Measurements from ENCODE around the gene STAT4.

Gene STAT4

DNA sequence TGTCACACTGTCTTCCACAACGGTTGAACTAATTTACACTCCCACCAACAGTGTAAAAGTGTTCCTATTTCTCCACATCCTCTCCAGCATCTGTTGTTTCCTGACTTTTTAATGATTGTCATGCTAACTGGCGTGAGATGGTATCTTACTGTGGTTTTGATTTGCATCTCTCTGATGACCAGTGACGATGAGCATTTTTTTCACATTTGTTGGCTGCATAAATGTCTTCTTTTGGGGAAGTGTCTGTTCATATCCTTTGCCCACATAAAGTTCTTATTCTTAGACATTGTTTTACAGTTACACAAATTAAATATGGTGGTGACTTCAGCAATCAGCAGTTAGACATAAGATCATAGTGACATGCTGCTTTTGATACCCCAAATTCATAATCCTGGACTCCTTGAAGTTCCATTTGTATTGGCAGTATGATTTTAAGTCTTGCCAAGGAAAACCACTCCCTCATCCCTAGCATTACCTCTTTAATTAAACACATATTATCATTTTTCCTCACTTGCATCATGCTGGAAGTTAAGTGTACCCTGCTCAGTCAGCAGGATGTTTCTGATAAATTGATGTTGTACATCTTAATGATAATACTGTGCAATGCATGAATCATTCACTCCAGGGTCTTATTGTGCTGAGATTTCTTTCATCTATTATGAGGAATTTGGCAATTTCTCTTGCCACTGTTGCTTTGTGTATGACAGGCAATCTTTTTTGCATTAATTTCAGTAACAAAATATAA, 69.2 kb downstream of the STAT4 start:
- DNase-seq = no peak

GRCh38 chr2:191078165-191078867, 72.5 kb downstream of the STAT4 start:
- DNase-seq = no peak

GRCh38 chr2:191070276-191070675, 80.5 kb downstream of the STAT4 start:
- no peak for DNase-seq

DNA sequence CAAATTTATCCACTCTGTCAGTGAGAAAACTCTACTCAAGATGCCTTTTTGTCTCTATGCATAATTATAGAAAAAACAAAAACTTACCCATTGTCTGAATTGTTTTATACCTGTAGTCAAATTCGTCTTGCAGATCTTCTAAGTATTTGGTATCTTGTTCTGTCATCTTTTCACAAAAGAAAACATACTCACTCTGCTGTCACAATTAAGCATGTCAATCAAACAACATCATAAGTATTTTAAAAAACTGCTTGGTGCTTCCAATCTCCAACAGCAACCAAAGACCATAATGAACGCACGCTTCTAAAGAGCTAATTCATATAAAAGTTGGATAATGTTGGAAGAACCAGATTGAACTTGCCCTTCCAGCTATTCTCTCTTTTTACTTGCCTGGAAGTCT, 81.2 kb downstream of the STAT4 start:
- no peak for DNase-seq

DNA sequence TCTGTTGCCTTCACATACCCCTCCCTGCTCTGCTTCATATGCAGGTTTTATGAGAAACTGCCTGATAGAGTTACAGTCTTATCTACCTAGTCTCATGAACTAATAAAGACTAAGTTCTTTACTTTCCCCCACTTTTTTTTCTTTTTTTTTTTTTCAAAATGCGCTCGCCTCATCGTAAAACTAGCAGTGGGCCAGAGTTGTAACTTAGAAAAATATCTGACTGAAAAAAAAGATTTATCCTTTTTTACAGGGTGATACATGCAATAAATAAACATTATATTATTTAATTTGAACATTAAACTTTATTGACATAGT, 83.9 kb downstream of the STAT4 start:
- DNase-seq = no peak

GRCh38 chr2:191066197-191066918, 84.4 kb downstream of the STAT4 start:
- no peak for DNase-seq

DNA sequence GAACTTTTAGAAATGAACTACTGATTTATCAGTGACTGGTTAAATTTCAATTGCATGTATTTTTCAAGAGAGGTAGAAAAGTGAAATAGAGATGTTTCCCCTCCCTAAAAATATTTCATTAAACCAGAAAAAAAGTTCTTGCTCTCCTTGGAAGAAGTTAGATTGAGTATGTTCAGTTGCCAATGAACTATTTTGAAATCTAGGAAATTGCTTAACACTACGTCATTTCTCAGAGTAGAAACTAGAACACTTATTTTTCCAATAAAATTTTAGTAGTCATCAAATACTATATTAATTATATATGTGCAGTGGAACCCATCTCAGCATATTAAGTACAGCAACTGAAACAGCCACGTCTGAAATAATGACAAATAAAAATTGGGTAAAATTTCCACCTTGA, 85.0 kb downstream of the STAT4 start:
- peak; percentile 87 for DNase-seq

GRCh38 chr2:191064590-191064989, 86.2 kb downstream of the STAT4 start:
- no peak for DNase-seq

DNA sequence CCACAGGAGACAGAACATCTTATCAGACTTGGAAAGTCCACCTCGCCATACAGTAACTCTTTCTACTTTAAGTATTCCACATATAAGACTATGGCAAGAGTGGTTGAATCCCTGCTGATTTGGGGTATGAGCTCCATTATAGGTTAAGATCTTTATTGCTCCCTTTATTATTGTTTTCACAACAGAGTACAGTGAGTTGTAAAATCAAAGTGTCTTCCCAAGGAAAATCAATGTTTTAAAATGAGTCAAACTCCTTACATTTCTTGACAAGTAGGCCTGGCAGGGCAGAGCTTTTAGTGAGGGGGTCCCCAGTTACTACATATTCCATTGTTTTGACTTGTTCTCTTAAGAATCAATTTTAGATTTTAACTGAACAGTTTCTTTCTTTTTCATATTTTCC, 87.2 kb downstream of the STAT4 start:
- no peak for DNase-seq

- DNase-seq = no peak
Measured at GRCh38 chr2:191061381-191061980, 89.3 kb downstream of the STAT4 start.

DNA sequence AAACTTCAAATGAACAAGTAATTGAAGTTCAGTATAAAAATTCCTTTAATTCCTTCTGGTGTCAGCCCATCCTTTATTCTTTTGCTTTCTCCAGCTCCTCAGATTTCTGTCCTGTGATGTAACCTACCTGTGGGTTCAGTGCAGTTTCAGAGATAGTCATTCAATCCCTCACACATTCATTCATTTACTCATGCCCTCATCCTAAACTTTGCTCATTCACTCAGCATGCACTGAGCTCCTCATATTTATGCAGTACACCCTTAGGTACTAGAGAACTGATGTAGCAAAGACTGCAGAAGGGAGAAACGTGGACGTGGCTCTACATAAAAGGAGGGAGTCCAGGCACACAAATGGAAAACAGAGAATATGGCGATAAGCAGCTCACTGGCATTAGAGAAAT, 91.5 kb downstream of the STAT4 start:
- no peak for DNase-seq

- peak; percentile 57 for DNase-seq
Measured at GRCh38 chr2:191056228-191056627, 94.6 kb downstream of the STAT4 start.

DNA sequence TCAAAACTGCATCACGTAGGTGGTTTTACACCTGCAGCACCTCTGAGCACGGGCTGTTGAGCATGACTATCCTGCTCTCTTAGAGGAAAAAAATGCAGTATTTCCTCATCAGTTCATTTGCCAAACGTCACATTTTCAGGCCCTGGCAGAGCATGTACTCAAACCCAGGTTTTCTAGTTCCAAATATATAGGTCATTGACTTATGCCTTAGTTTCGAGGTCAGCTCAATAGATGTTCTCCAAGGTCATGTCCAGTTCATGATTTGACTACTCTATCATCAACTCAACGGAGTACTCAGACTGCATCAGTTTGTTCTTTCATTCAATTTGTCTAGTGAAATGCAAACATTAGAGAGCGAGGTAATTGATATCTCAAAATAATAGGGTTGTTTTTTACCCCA, 97.5 kb downstream of the STAT4 start:
- no peak for DNase-seq

DNA sequence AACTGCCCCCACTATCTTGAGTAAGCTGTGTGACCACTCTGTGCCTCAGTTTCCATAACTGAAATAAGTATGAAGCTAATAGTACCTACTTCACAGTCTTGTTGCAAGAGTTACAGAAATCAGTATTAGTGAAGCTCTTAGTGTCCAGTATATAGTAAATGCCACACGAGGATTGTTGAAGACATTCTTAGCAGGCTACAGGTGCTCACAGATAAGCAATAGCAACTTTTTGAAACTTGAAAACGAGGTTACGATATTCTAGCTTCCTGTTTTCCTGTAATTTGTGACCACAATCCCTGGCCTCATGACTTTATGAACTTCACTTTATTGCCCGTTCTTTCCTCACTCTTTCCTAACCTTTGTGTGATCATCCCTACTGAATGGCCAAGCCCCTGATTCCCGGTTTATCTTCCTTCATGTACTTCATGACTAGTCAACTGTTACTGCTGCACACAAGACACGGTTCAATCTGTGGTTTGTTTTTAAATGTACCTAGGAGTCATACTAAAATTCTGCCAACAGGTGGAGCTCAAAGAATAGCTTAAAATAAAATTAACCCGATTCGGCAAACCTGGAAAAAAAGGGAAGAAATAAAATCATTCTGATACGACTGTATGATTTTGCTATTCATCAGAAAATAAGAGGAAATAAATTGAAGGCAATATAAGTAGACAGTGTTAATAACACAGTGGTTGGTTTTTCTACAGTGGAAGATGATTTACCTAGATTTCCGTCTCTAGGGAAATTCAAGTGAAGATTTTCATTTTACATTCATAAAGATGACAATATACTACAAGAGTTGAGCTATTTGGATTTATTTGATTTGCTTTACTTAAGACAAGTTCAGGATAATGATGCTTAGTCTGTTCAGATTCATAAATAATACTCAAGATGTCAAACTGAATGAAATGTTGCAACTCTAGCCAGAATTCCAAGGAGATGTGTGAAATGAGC, 98.7 kb downstream of the STAT4 start:
- peak; percentile 78 for DNase-seq

DNA sequence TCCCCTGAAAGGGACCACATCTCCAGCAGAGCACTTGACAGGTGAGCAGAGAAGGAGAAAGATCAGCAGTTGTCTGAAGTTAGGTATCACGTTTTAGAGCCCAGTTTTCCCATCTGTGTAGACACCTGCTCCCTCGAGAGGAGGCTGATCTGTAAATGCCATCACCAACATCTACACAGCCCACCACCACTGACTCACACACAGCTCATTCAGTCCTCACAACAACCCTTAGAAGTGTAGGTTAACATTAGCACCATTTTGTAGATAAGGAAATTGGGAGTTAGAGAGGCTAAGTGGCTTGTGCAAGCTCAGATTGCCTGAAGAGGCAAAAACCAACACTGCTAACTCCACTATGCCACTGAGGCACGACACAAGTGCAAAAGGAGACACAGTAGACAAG, 99.6 kb downstream of the STAT4 start:
- DNase-seq = no peak

DNA sequence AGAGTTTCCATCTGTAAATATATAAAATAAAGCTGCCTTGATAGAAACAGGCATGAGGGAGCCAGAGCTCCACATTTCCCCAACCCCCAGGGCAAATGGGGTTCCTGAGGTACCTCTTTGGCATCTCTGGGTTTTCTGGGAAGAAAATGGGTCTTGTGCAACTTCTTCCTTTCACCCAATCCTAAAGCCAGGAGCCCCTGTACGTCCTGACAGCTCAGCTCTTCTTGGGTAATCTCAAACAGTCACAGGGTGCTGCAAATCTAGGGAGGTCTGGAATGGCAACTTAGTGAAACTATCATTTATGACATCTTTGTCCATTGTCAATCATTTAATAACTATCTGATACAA, 100.2 kb downstream of the STAT4 start:
- no peak for DNase-seq

GRCh38 chr2:191049728-191050639, 100.8 kb downstream of the STAT4 start:
- no peak for DNase-seq

DNA sequence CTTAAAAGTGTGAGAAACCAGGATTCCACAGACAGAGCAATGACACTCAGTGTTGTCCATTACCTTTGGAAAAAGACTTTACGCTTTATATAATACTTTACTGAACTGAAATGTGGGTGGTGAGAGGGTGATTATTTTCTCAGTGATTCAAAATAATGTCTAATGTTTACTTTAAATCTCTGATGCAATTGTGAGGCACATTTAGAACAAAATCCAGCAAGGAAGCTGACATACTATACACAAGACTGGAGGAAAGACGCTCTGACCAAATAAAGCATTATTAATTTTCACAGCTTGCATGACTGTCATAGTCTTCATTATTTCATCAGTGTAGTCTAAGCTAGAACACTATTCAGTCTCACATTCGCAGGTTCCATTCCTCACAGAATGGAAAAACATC, 102.7 kb downstream of the STAT4 start:
- DNase-seq = no peak

DNA sequence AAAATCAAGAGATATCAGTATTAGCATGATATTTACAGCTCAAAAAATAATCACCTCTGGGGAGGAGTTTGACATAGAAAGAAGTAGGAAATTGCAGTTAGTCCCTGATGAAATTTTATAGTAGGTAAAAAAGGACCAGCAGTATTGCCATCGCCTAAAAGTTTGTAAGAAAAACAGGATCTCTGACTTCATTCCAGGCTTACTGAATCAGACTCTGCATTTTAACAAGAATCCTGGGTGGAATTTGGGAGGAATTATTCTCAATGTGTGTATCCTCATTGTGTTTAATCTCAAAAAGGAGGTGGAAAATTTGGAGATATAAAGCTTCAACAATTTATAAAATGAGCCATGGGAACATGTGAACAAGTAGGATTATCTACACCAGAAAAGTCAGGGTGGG, 105.7 kb downstream of the STAT4 start:
- DNase-seq = no peak

GRCh38 chr2:191043438-191043837, 107.4 kb downstream of the STAT4 start:
- DNase-seq = no peak

DNA sequence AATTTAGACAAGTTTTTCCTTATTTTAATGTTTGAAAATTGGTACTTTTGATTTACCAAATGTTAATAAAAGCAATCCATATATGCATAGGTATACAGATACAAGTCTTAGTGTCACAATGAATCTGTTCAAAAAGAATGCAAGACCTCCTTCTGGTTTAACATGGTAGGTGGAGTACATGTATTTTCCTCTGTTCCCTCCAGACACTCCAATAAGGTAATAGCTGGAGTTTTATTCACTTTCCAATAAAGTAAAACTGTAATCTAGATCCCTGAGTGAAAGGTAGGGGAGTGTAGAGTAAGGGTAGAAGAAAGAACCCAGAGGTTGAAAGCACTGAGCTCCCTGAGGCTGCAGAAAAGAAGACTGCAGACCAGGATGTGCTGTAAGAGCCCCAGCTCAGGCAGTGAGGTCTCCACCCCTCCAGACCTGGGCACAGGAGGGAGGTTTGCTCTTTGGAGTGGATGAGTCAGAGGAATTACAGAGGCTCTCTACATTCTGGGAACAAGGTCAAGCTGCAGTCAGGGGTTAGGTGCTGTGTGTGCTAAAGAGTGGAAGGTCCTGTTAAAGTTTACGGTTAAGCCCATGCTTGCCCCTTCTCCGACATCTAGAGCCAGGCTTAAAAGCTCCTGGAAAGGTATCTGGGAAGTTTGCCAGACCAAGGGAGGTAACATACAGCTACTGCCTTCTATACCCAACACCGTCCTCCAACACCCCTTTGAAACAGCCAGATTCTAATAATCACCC, 109.2 kb downstream of the STAT4 start:
- no peak for DNase-seq
